NK-92 (cell line): ENCODE data around the gene ISOC2.

ENCODE experiments used
- DNase-seq: peaks from one replicate; lab custom pipeline; 2025; ENCODE audit not compliant: unreplicated experiment; lab: John Stamatoyannopoulos, UW

Gene ISOC2

DNA sequence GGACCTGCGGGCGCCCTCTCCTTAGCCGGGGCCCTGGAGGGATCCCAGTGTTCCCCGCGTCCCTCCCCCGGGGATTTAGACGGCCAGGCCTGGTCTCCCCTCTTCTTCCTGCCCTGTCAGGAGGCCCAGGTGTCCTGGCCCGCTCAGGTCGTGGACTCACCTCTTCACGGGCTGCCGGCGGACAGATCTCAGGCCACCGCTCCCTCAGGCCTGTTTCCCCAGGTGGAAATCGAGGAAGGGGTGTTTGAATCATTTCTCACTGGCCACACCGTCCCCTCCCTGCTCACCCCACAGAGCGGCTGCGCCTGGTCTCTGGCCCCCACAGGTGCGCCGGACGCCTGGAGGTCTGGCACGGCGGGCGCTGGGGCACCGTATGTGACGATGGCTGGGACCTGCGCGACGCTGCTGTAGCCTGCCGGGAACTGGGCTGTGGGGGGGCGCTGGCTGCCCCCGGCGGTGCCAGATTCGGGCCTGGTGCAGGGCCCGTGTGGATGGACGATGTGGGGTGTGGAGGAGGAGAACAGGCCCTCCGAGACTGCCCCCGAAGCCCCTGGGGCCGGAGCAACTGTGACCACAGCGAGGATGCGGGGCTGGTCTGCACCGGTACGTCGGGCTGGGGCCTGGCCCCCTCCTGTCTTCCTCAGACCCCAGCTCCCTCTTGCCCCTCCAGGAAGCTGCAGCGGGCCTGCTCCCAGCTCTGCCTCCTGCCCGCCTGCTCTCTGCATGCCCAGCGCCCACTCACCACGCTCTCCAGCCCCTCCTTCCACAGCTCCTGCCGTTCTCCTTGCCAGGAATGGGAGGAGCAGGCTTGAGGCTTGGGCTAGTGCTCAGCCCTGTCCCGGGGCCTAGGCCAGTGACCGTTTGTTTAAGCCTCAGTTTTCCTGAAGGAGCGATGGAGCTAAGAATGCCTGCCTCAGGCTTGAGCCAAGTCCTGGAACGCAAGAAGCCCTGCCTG lies 29.3 kb upstream of the ISOC2 start:
- DNase-seq: no peak

DNA sequence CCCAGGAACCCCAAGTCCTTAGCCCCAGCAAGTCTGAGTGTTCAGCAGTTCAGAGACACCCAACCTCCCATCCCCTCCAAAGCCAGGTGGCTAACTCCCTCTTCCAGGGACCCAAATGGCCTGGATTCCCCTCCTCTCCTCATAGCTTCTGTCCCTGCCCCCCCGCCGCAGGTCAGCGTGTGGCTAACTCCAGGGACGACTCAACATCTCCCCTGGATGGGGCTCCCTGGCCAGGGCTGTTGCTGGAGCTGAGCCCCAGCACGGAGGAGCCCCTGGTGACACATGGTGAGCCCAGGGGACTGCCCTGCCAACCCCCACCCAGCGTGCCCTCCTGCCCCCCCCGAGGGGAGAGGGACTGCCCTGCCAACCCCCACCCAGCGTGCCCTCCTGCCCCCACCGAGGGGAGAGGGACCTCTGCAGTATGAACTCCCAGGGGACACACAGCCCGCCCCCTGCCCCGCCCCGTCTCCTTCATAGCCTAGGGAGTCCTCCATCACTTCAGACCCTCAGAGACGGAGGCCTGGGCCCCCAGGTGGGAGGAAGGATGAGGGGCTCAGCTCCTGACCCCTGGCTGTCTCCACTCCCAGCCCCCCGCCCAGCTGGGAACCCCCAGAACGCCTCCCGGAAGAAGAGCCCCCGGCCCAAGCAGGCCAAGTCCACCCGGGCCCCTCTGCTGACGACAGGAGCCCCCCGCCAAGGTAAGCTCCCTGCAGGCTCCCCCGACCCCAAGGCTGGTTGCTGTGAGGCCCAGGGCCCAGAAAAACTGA lies 28.5 kb upstream of the ISOC2 start:
- DNase-seq: no peak

DNA sequence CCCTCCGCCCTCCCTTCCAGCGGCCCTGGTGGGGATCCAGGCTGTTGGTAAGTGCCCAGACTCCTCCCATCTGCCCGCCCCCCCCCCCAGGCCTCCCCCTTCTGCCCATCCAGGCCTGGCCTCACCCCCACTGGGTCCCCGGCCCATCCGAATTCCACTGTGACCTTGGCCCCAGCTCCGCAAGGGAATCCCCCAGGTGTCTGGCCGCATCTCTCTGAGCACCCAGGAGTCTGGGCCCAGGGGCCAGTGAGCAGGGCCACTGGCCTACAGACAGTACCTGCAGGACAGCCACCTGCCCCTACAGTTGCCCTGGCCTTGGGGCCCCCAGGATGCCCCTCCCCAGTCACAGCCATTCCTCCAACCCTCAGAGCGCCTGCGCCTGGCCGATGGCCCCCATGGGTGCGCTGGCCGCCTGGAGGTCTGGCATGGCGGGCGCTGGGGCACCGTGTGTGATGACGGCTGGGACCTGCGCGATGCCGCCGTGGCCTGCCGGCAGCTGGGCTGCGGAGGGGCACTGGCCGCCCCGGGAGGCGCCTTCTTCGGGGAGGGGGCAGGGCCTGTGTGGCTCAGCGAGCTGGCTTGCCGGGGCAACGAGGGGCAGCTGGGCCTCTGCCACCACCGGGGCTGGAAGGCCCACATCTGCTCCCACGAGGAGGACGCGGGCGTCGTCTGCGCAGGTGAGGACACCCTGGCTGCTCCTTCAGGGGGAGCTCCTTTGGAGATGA lies 27.7 kb upstream of the ISOC2 start:
- DNase-seq: no peak

DNA sequence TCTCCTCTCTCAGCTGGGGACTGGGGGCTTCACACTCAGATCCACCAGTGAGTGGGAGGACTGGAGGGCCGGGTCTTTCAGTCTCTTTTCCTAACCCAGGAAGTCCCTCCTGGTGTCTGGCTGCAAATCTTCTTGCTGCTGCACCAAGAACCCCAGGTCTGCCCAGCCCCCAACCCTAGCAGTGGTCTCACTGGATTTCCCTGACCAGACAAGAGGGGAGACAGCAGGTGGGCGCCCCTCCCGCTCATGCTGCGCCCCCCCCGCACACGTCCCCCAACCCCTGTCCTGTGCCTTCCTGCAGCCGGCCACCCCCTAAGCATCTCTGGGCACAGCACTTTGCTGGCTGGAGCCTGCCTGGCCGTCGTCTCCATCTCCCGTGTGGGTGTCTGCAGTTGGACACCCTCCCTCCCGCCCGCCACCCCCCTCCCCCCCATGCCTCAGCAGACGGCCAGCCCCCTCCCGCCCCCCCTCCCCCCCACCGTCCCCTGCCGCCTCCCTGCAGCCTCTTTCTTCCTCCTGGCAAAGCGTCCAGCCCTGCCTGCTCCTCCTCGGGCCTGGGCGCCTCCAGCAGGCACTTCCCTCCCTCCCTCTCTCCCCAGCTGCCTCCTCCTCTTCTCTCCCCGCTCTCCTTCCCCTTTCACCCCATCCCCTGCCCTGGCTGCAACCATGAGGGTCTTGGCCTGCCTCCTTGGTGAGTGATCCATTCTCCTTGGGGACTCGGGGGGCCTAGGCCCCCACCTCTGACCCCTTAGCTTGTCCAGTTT lies 26.7 kb upstream of the ISOC2 start, which contains the start of gene SSC5D:
Gene SSC5D, plus strand, starts transcription at position 513 of the 764 bp plus-strand sequence. Its CDS starts 154 bp downstream, at position 667.
- no peak for DNase-seq

DNA sequence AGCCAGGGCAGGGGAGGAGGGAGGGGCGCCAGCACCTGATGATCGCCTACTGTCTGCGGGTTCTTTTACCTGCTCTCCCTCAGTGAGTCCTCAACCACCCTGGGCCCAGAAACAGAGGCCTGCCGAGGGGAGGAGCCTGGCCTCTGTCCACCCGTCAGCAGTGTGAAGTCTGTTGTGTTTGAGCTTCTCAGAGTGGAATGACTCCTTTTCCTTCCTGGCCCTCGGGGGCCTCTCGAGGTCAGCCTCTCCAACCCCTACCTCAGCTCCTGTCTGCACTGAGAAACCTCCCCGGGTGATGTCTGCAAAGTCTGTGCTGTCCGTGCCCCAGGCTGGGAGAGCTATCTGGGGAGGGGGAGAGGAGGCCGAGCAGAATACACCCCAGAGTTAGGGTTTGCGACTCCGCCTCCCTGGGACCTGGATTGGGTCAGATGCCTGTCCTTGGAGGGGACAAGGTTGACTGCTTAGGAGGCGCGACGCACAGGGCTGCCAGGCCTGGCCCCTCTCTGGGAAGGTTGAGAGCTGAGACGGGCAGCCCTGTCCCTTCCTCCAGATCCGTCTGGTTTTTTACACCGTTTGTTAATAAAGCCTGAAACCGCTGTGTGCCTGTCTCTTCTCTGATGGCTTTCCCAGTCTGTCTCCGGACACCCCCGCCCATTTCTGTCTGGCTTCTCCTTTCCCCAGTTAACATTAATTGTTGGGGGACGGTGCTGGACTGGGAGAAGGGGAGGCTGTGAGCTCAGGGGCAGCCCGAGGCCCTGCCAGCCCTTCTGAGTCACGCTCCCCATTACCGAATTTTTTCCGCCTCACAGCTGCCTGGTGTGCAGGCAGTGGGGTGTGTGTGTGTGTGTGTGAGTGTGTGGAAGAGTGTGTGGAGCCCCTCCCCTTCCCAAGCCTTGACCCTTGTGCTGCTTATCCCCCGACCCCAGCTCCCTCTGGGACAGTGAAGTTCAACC lies 25.8 kb upstream of the ISOC2 start:
- DNase-seq: no peak

DNA sequence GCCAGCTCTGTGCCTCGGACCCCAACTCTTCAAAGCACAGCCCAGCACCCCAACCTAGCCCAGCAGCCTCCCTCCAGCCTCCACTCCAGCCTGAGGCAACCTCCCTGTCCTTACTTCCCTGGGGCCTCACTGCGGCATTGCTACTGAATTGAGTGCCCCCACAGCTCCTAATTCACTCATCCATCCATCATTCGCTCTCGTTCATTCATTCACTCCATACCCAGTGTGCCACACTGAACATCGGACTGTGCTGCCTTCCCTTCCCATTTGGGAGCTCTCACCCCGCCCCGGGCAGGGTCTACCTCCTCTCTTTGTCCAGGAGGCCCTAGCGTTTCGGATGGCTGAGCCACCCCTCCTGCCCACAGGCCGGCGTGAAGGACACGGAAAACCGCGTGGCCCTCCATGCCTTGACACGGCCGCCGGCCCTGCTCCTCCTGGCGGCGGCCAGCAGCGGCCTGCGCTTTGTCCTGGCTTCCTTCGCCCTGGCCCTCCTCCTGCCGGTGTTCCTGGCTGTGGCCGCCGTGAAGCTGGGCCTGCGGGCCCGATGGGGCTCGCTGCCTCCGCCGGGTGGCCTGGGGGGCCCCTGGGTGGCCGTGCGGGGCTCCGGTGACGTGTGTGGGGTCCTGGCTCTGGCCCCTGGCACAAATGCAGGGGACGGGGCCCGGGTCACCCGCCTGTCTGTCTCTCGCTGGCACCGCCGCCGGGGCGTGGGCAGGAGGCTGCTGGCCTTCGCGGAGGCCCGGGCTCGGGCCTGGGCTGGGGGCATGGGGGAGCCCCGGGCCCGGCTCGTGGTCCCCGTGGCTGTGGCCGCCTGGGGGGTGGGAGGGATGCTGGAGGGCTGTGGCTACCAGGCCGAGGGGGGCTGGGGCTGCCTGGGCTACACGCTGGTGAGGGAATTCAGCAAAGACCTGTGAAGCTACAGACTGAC lies 24.9 kb upstream of the ISOC2 start:
- no peak for DNase-seq

DNA sequence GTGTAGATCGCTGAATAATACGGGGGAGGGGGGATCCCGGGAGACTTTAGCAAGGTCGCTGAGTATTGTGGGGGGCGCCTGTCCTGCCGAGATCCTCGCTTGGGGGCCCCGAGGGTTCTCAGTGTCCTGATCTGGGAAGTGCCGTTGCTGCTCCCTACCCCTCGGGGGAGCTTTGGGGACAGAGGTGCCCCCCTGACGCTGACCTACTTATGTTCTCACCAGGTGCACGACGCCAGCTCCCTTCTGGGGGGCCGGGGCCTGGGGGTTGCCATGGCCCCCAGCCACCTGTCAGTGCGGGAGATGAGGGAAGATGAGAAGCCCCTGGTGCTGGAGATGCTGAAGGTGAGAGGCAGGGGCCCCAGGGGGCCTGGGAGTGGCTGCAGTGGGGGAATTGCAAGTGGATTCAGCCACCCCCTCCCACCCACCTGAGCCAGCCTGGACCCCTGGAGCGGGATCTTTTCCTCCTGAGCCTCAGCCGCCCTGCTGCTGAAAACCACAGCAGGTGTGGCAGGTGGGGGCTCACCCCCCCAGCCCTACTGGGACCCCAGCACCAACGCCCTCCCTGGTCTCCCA lies 24.1 kb upstream of the ISOC2 start:
- DNase-seq: no peak

DNA sequence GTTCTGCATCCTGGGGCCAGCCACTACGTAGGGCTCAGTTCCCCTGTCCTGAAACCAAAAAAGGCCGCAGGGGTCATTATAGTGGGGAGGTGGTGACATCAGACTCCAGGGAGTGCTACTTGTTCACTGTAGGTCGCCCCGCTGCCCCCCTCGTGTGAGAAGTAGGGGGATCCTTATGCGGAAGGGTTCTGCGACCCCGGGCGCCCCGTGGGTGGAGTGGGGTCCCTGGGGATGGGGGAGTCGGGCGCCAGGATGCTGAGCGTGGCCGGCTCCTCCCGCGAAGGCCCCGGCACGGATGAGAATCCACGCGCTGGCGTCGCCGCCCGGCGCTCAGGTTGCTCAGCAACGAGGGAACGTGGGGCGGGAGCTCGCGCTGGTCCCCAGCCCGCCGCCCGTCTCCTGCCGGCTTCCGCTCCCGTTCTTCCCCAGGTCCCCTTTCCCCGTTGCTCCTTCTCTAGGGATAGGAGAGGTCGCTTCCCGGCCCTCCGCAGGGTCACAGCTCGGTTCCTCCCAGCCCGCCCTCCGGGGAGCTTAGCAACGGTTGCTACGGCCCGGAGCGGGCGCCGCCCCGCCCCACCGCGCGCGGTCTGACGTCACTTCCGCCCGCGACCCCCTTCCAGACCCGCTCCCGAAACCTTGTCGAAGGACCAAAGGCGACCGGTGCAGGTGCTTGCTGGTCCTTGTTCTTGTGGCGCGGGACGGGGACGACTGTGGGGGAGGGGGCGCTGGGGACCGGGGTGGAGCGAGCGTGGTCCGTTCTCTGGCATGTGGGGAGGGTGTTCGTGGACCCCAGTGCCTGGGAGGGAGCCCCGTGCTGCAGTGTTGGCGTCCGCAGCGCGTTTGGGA lies 23.4 kb upstream of the ISOC2 start, which contains the start of gene NAT14:
Gene NAT14, plus strand, starts transcription at position 596 of the 846 bp plus-strand sequence. CDS start 521 bp downstream, outside the sequence.
- no peak for DNase-seq

DNA sequence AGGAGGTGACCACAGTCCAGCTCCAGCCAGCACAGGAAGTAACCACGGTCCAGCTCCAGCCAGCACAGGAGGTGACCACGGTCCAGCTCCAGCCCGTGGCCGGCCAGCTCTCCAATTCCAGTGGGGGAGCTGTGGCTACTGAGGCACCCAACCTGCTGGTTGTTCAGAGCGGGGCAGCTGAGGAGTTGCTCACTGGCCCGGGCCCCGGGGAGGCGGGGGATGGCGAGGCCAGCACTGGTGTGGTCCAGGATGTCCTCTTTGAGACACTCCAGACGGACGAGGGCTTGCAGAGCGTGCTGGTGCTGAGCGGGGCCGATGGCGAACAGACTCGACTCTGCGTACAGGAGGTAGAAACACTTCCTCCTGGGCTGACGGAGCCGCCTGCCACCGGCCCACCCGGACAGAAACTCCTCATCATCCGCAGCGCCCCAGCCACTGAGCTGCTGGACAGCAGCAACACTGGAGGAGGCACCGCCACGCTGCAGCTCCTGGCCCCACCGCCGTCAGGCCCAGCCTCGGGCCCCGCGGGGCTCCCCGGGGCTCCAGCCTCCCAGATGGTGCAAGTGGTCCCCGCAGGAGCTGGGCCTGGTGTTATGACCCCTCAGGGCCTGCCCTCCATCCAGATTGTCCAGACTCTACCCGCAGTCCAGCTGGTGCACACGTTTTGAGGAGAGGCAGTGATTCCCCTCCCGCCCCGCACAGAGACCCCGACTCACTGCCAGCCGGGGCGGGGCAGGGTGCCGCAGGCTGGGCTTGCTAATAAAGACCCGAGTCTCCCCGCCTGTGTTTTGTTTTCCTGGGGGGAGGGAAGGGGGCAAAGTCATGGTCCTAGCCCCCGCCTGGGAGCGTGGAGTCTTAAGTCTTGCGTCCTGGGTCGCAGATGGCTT lies 22.5 kb upstream of the ISOC2 start:
- no peak for DNase-seq

DNA sequence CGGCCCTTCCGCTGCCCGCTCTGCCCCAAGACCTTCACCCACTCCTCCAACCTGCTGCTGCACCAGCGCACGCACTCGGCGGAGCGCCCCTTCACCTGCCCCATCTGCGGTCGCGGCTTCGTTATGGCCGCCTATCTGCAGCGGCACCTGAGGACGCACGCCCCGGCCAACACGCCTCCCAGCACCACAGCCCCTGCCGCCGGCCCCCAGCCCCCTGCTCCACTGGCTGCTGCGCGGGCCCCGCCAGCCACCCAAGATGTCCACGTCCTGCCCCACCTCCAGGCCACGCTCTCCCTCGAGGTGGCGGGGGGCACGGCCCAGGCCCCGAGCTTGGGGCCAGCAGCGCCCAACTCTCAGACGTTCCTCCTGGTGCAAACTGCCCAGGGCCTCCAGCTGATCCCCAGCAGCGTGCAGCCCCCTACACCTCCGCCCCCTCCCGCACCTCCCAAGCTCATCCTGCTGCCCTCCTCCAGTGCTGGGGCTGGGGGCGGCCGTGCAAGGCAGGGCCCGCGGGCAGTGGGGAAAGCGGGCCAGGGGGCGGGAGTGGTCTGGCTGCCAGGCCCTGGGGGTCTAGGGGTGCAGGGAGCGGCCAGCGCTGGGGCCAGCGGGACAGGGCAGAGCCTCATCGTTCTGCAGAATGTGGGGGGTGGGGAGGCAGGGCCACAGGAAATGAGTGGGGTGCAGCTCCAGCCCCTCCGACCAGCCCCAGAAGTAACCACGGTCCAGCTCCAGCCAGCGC lies 21.7 kb upstream of the ISOC2 start:
- DNase-seq: no peak

DNA sequence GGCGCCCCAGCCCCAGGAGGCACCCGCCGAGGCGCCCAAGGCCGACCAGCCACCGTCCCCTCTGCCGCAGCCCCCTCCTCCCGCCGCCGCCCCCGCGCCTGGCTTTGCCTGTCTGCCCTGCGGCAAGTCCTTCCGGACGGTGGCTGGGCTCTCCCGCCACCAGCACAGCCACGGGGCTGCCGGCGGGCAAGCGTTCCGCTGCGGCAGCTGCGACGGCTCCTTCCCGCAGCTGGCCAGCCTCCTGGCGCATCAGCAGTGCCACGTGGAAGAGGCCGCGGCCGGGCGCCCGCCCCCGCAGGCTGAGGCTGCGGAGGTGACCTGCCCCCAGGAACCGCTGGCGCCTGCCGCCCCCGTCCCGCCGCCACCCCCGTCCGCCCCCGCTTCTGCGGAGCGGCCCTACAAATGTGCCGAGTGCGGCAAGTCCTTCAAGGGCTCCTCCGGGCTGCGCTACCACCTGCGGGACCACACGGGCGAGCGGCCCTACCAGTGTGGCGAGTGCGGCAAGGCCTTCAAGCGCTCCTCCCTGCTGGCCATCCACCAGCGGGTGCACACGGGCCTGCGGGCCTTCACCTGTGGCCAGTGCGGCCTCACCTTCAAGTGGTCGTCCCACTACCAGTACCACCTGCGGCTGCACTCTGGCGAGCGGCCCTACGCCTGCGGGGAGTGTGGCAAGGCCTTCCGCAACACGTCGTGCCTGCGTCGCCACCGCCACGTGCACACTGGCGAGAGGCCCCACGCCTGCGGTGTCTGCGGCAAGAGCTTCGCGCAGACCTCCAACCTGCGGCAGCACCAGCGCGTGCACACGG lies 20.9 kb upstream of the ISOC2 start:
- no peak for DNase-seq

DNA sequence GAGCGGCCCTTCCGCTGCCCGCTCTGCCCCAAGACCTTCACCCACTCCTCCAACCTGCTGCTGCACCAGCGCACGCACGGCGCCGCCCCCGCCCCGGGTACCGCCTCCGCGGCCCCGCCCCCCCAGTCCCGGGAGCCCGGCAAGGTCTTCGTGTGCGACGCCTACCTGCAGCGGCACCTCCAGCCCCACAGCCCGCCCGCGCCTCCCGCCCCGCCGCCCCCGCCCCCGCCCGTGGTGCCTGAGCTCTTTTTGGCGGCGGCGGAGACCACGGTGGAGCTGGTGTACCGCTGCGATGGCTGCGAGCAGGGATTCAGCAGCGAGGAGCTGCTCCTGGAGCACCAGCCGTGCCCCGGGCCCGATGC lies 20.3 kb upstream of the ISOC2 start:
- no peak for DNase-seq

DNA sequence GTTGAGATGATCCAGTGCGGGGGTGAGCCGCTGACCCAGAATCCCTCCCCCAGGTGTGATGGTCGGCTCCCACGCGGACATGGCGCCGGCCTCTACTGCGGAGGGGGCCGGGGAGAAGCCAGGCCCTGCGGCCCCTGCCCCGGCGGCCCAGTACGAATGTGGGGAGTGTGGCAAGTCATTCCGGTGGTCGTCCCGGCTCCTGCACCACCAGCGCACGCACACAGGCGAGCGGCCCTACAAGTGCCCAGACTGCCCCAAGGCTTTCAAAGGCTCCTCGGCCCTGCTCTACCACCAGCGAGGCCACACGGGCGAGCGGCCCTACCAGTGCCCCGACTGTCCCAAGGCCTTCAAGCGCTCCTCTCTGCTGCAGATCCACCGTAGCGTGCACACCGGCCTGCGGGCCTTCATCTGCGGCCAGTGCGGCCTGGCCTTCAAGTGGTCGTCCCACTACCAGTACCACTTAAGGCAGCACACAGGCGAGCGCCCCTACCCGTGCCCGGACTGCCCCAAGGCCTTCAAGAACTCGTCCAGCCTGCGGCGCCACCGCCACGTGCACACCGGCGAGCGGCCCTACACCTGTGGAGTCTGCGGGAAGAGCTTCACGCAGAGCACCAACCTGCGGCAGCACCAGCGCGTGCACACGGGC lies 19.8 kb upstream of the ISOC2 start:
- no peak for DNase-seq
